ENCODE measurements around the gene CGNL1.

CGNL1 gene

GRCh38 chr15:57567891-57568290, 191.6 kb downstream of the CGNL1 start:
- no peaks in the 10 kb centered on the region for H3K79me2 ChIP-seq (ENCODE audit: insufficient read depth, low read length)
- H3K9ac ChIP-seq (ENCODE audit: low read depth, low read length): no peak overlapping the region
- ATAC-seq (ENCODE audit: insufficient read depth, low read depth) (no peak), DNase-seq (no peak)
- no peak overlapping the region for H3K4me3 ChIP-seq (ENCODE audit: low read depth in 1 of 2, low read length in 2 of 2)
- no peak overlapping the region for H3K27ac ChIP-seq (ENCODE audit: low read length)
- peaks cover 13% of the 10 kb centered on the region for H3K27me3 ChIP-seq (ENCODE audit: insufficient read depth, low read length, poor library complexity)
- peaks cover 6% of the 10 kb centered on the region for H3K4me1 ChIP-seq (ENCODE audit: insufficient read depth, low read length)
- TF ChIP-seq CTCF (IDR thresholded peaks at IDR 0.05; ENCODE audit: borderline replicate concordance, extremely low read depth, low read length, poor library complexity, severe bottlenecking) (no peak), EZH2 (IDR thresholded peaks at IDR 0.05; ENCODE audit: borderline replicate concordance, low read depth, low read length, severe bottlenecking) (no peak)
- H3K4me2 ChIP-seq (ENCODE audit: insufficient read depth, low read length): no peak overlapping the region
- no peaks in the 10 kb centered on the region for H4K20me1 ChIP-seq (ENCODE audit: insufficient read depth, low read length)
- no peaks in the 10 kb centered on the region for H3K36me3 ChIP-seq (ENCODE audit: insufficient read depth, low read length)
- no peak overlapping the region for H2AFZ ChIP-seq (ENCODE audit: low read depth, low read length)
- H3K9me3 ChIP-seq (ENCODE audit: insufficient read depth, low read length, severe bottlenecking): no peaks in the 10 kb centered on the region

GRCh38 chr15:57568299-57568698, 192.0 kb downstream of the CGNL1 start:
- Histone ChIP-seq H3K27me3 (ENCODE audit: insufficient read depth, low read length, poor library complexity) (peaks cover 11% of the 10 kb centered on the region), H3K4me1 (ENCODE audit: insufficient read depth, low read length) (peaks cover 6% of the 10 kb centered on the region), H3K9ac (ENCODE audit: low read depth, low read length) (no peak overlapping the region), H3K36me3 (ENCODE audit: insufficient read depth, low read length) (no peaks in the 10 kb centered on the region), H3K4me3 (ENCODE audit: low read depth in 1 of 2, low read length in 2 of 2) (no peak overlapping the region), H3K4me2 (ENCODE audit: insufficient read depth, low read length) (no peak overlapping the region), H3K9me3 (ENCODE audit: insufficient read depth, low read length, severe bottlenecking) (no peaks in the 10 kb centered on the region), H3K79me2 (ENCODE audit: insufficient read depth, low read length) (no peaks in the 10 kb centered on the region), H2AFZ (ENCODE audit: low read depth, low read length) (no peak overlapping the region), H4K20me1 (ENCODE audit: insufficient read depth, low read length) (no peaks in the 10 kb centered on the region), H3K27ac (ENCODE audit: low read length) (no peak overlapping the region)
- TF ChIP-seq CTCF (IDR thresholded peaks at IDR 0.05; ENCODE audit: borderline replicate concordance, extremely low read depth, low read length, poor library complexity, severe bottlenecking) (no peak), EZH2 (IDR thresholded peaks at IDR 0.05; ENCODE audit: borderline replicate concordance, low read depth, low read length, severe bottlenecking) (no peak)
- DNase-seq (no peak), ATAC-seq (ENCODE audit: insufficient read depth, low read depth) (no peak)

- no peak overlapping the region for H2AFZ ChIP-seq (ENCODE audit: low read depth, low read length)
- H3K27ac ChIP-seq (ENCODE audit: low read length): no peak overlapping the region
- DNase-seq (no peak), ATAC-seq (ENCODE audit: insufficient read depth, low read depth) (no peak)
- no peak overlapping the region for H3K4me3 ChIP-seq (ENCODE audit: low read depth in 1 of 2, low read length in 2 of 2)
- H3K27me3 ChIP-seq (ENCODE audit: insufficient read depth, low read length, poor library complexity): peaks cover 10% of the 10 kb centered on the region
- H3K36me3 ChIP-seq (ENCODE audit: insufficient read depth, low read length): no peaks in the 10 kb centered on the region
- peaks cover 3% of the 10 kb centered on the region for H3K4me1 ChIP-seq (ENCODE audit: insufficient read depth, low read length)
- H4K20me1 ChIP-seq (ENCODE audit: insufficient read depth, low read length): no peaks in the 10 kb centered on the region
- no peak for TF ChIP-seq CTCF (IDR thresholded peaks at IDR 0.05; ENCODE audit: borderline replicate concordance, extremely low read depth, low read length, poor library complexity, severe bottlenecking)
- no peak overlapping the region for H3K4me2 ChIP-seq (ENCODE audit: insufficient read depth, low read length)
- no peaks in the 10 kb centered on the region for H3K9me3 ChIP-seq (ENCODE audit: insufficient read depth, low read length, severe bottlenecking)
- no peaks in the 10 kb centered on the region for H3K79me2 ChIP-seq (ENCODE audit: insufficient read depth, low read length)
- no peak overlapping the region for H3K9ac ChIP-seq (ENCODE audit: low read depth, low read length)
Measured at GRCh38 chr15:57570340-57570739, 194.0 kb downstream of the CGNL1 start.

- Histone ChIP-seq H3K9ac (ENCODE audit: low read depth, low read length) (no peak overlapping the region), H3K36me3 (ENCODE audit: insufficient read depth, low read length) (no peaks in the 10 kb centered on the region), H3K27ac (ENCODE audit: low read length) (no peak overlapping the region), H3K4me2 (ENCODE audit: insufficient read depth, low read length) (no peak overlapping the region), H3K79me2 (ENCODE audit: insufficient read depth, low read length) (no peaks in the 10 kb centered on the region), H3K4me3 (ENCODE audit: low read depth in 1 of 2, low read length in 2 of 2) (no peak overlapping the region), H2AFZ (ENCODE audit: low read depth, low read length) (no peak overlapping the region), H3K9me3 (ENCODE audit: insufficient read depth, low read length, severe bottlenecking) (no peaks in the 10 kb centered on the region), H3K4me1 (ENCODE audit: insufficient read depth, low read length) (no peaks in the 10 kb centered on the region), H4K20me1 (ENCODE audit: insufficient read depth, low read length) (no peaks in the 10 kb centered on the region), H3K27me3 (ENCODE audit: insufficient read depth, low read length, poor library complexity) (peaks cover 7% of the 10 kb centered on the region)
- TF ChIP-seq CTCF (IDR thresholded peaks at IDR 0.05; ENCODE audit: borderline replicate concordance, extremely low read depth, low read length, poor library complexity, severe bottlenecking): no peak
- no peak for TF ChIP-seq EZH2 (IDR thresholded peaks at IDR 0.05; ENCODE audit: borderline replicate concordance, low read depth, low read length, severe bottlenecking)
- no peak for DNase-seq
- no peak for ATAC-seq (ENCODE audit: insufficient read depth, low read depth)
Measured at GRCh38 chr15:57570994-57571393, 194.7 kb downstream of the CGNL1 start.

Measured in DND-41 (cell line).